HCT116 (cell line): Measurements from ENCODE around the gene HECW1. TPM values are rescaled to one million over a fixed set of nuclear protein-coding genes. Genes with fewer than 3 reads are reported as not detected.

ENCODE experiments used
- ATAC-seq: fragments of 200-7000 bp; cut with Tn5 transposase; 2 replicates; pipeline ENCODE4 v1.9.1; 2020; ENCODE audit warnings: mild to moderate bottlenecking, moderate library complexity
- BruUV-seq: library from RNA; stranded (reverse); fragments of 400-500 nt; replicated peaks from 2 replicates; lab custom pipeline; 2021; lab: Mats Ljungman, UMichigan
- CTCF ChIA-PET: fragments of 300-600 bp; sonication (Branson Sonifier 250); formaldehyde crosslinking; loops from one replicate; lab custom pipeline; 2021; ENCODE audit warnings: antibody characterized with exemption; lab: Charles Lee
- POLR2A ChIA-PET: fragments of 300-600, 350-600 bp; sonication (Branson Sonifier 250); formaldehyde crosslinking; loops from one replicate; lab custom pipeline; 2021; ENCODE audit warnings: antibody characterized with exemption; lab: Charles Lee
- RAD21 ChIA-PET, 2 experiments: fragments of 300-600 bp; sonication (Branson Sonifier 250); formaldehyde crosslinking; loops; one replicate each; lab custom pipeline; 2023; ENCODE audit warnings: low total read pairs in 2 of 2; ENCODE audit not compliant: uncharacterized antibody in 2 of 2, unreplicated experiment in 2 of 2, low non-redundant PET in 1 of 2; lab: Charles Lee
- DNase-seq: peaks from one replicate; pipeline ENCODE4 v3.0.0-alpha.2; 2010; ENCODE audit warnings: low read depth, low spot score
- H2AFZ ChIP-seq: fragments of 200-600 bp; shearing (Covaris generic), sonication (generic); 2 replicates; pipeline ENCODE4 v1.6.1; 2017; ENCODE audit warnings: low read depth, mixed run types, mixed read lengths, antibody characterized with exemption, low read length; ENCODE audit not compliant: poor library complexity, severe bottlenecking
- H3K27ac ChIP-seq: 2 replicates; pipeline ENCODE4 v1.5.1; 2012; ENCODE audit warnings: low read depth, low read length
- H3K27me3 ChIP-seq: fragments of 200-600 bp; sonication (generic); 2 replicates; pipeline ENCODE4 v1.6.1; 2016; ENCODE audit warnings: mixed run types, low read length, mixed read lengths; ENCODE audit not compliant: insufficient read depth
- H3K36me3 ChIP-seq, 2 experiments: fragments of 200-500 bp in 1 of 2; fragments of 200-600 bp in 1 of 2; sonication (Bioruptor generic) in 1 of 2; sonication (generic) in 1 of 2; 2 replicates each; pipeline versions ENCODE4 v1.5.1 to v1.6.1; 2014 to 2016; ENCODE audit warnings: low read length in 2 of 2, inconsistent platforms in 1 of 2, mixed read lengths in 1 of 2, mixed run types in 1 of 2; ENCODE audit not compliant: insufficient read depth in 2 of 2, control insufficient read depth in 1 of 2
- H3K4me1 ChIP-seq, 2 experiments: fragments of 200-600 bp in 1 of 2; sonication (generic) in 1 of 2; 2 replicates each; pipeline versions ENCODE4 v1.5.1 to v1.6.1; 2012 to 2017; ENCODE audit warnings: low read length in 2 of 2, inconsistent platforms in 1 of 2, mild to moderate bottlenecking in 1 of 2, mixed read lengths in 1 of 2, mixed run types in 1 of 2, moderate library complexity in 1 of 2; ENCODE audit not compliant: insufficient read depth in 2 of 2, control insufficient read depth in 1 of 2
- H3K4me2 ChIP-seq: fragments of 200-600 bp; sonication (generic); 2 replicates; pipeline ENCODE4 v1.6.1; 2017; ENCODE audit warnings: mixed run types, low read length, mixed read lengths
- H3K4me3 ChIP-seq, 2 experiments: fragments of 200-600 bp in 1 of 2; sonication (generic) in 1 of 2; replicated peaks in 1 of 2; 2 replicates each; pipeline ENCODE4 v1.5.1; 2011 to 2016; ENCODE audit warnings: low read length in 2 of 2, control low read depth in 1 of 2, low read depth in 1 of 2, mild to moderate bottlenecking in 1 of 2, mixed read lengths in 1 of 2, mixed run types in 1 of 2
- H3K79me2 ChIP-seq: fragments of 200-600 bp; sonication (generic); 2 replicates; pipeline ENCODE4 v1.6.1; 2017; ENCODE audit warnings: mild to moderate bottlenecking, mixed run types, low read length, moderate library complexity, mixed read lengths; ENCODE audit not compliant: insufficient read depth
- H3K9ac ChIP-seq: fragments of 200-600 bp; sonication (generic); 2 replicates; pipeline ENCODE4 v1.6.1; 2016; ENCODE audit warnings: low read length, mixed read lengths
- H3K9me2 ChIP-seq: fragments of 200-600 bp; sonication (generic), shearing (Covaris generic); 2 replicates; pipeline ENCODE4 v1.6.1; 2017; ENCODE audit warnings: mixed run types, mild to moderate bottlenecking, moderate library complexity; ENCODE audit not compliant: insufficient read depth
- H3K9me3 ChIP-seq, 2 experiments: fragments of 200-500 bp in 1 of 2; fragments of 200-600 bp in 1 of 2; sonication (Bioruptor generic) in 1 of 2; sonication (generic) in 1 of 2; 2 replicates each; pipeline ENCODE4 v1.6.1; 2014 to 2017; ENCODE audit warnings: low read length in 2 of 2, mixed read lengths in 2 of 2, inconsistent platforms in 1 of 2, low read depth in 1 of 2, mild to moderate bottlenecking in 1 of 2, mixed run types in 1 of 2, moderate library complexity in 1 of 2; ENCODE audit not compliant: control insufficient read depth in 1 of 2, insufficient read depth in 1 of 2
- H4K20me1 ChIP-seq: fragments of 200-600 bp; sonication (generic), shearing (Covaris generic); 2 replicates; pipeline ENCODE4 v1.6.1; 2017; ENCODE audit warnings: mixed run types, mild to moderate bottlenecking, moderate library complexity; ENCODE audit not compliant: insufficient read depth
- ATF3 ChIP-seq: IDR thresholded peaks from 2 replicates; pipeline ENCODE4 v1.6.1; 2012
- CEBPB ChIP-seq: IDR thresholded peaks from 2 replicates; pipeline ENCODE4 v1.6.1; 2012; ENCODE audit warnings: low read depth
- ELF1 ChIP-seq: IDR thresholded peaks from 2 replicates; pipeline ENCODE4 v1.6.1; 2012; ENCODE audit warnings: low read depth, borderline replicate concordance
- FOSL1 ChIP-seq: IDR thresholded peaks from 2 replicates; pipeline ENCODE4 v1.6.1; 2012; ENCODE audit warnings: low read depth
- MAX ChIP-seq: IDR thresholded peaks from 2 replicates; pipeline ENCODE4 v1.6.1; 2012
- POLR2AphosphoS5 ChIP-seq: IDR thresholded peaks from 2 replicates; pipeline ENCODE4 v1.6.1; 2011; ENCODE audit warnings: mild to moderate bottlenecking, low read depth, low read length, moderate library complexity
- REST ChIP-seq: IDR thresholded peaks from 2 replicates; pipeline ENCODE4 v1.6.1; 2012; ENCODE audit warnings: low read depth
- SIN3A ChIP-seq: IDR thresholded peaks from 2 replicates; pipeline ENCODE4 v1.6.1; 2012; ENCODE audit warnings: low read depth
- SP1 ChIP-seq: IDR thresholded peaks from 2 replicates; pipeline ENCODE4 v1.6.1; 2012; ENCODE audit warnings: low read depth
- SRF ChIP-seq: IDR thresholded peaks from 2 replicates; pipeline ENCODE4 v1.6.1; 2012; ENCODE audit warnings: low read depth
- TCF7L2 ChIP-seq: IDR thresholded peaks from 2 replicates; pipeline ENCODE4 v1.7.0; 2011; ENCODE audit warnings: borderline replicate concordance, inconsistent platforms; ENCODE audit not compliant: insufficient read depth, insufficient read length; ENCODE audit errors: extremely low read depth
- ZBTB33 ChIP-seq: IDR thresholded peaks from 2 replicates; pipeline ENCODE4 v1.6.1; 2011; ENCODE audit warnings: mild to moderate bottlenecking, low read length, moderate library complexity; ENCODE audit not compliant: insufficient replicate concordance; ENCODE audit errors: extremely low read depth
- intact Hi-C: fragments of 100-400 bp; cut with micrococcal nuclease; formaldehyde crosslinking; loops from 2 replicates; pipeline ENCODE4 v1.10.0; 2022
- total RNA-seq: library from RNA; stranded (reverse); gene quantifications from one replicate; pipeline ENCODE4 v1.2.1, GENCODE V29; 2021; ENCODE audit not compliant: unreplicated experiment

The HECW1 gene
- total RNA-seq, 1 experiment from 2014 or later, result 5.6 TPM

- RAD21 ChIA-PET, result no interaction called here
- CTCF ChIA-PET, result interaction anchor here (0.6 to 1.0 kb wide), 2 partner anchors 9 to 10 kb away, joined by 3 read pairs; partner anchors contain the start of gene STK17A
- BruUV-seq, result no TSS peak
- H3K4me2 ChIP-seq, result no peak overlapping the region
- 0 out of 4 replicates have a peak, but pooled peaks cover 0 to 3% of the 10 kb centered on the region in 2 experiments for H3K36me3 ChIP-seq
- H3K4me3 ChIP-seq, result no peak overlapping the region
- no peak for ATAC-seq
- TF ChIP-seq MAX (no peak), SP1 (no peak), CEBPB (no peak), FOSL1 (no peak), ELF1 (no peak)
- TF ChIP-seq, all 23 proteins: peak for 0
- no peak overlapping the region for H3K9ac ChIP-seq
- no peaks in the 10 kb centered on the region for H3K9me2 ChIP-seq
- H3K27me3 ChIP-seq, result no peaks in the 10 kb centered on the region
- peaks cover 80% of the 10 kb centered on the region for H3K79me2 ChIP-seq
- H3K9me3 ChIP-seq, result no peaks in the 10 kb centered on the region
- no peak for DNase-seq
- peaks cover 5% of the 10 kb centered on the region; the same call in 1 of the 2 replicates for H4K20me1 ChIP-seq
- H2AFZ ChIP-seq, result no peak overlapping the region
- no peak overlapping the region for H3K27ac ChIP-seq
- intact Hi-C loops, result no loop called here
- H3K4me1 ChIP-seq, result peaks cover 16 to 37% of the 10 kb centered on the region in 2 experiments
- POLR2A ChIA-PET, result interaction anchor here (0.9 kb wide), 1 partner anchor 10 kb away, joined by 3 read pairs; the partner anchor contains the start of gene STK17A
Measured at GRCh38 chr7:43592326-43592725, 479.9 kb downstream of the HECW1 start.

- intact Hi-C loops, result no loop called here
- Histone ChIP-seq H3K9ac (no peak overlapping the region), H3K4me3 (no peak overlapping the region), H3K4me1 (peaks cover 16 to 37% of the 10 kb centered on the region in 2 experiments), H3K4me2 (no peak overlapping the region), H4K20me1 (peaks cover 5% of the 10 kb centered on the region; the same call in 1 of the 2 replicates), H3K36me3 (0 out of 4 replicates have a peak, but pooled peaks cover 0 to 3% of the 10 kb centered on the region in 2 experiments), H3K79me2 (peaks cover 74% of the 10 kb centered on the region), H3K27ac (no peak overlapping the region), H2AFZ (no peak overlapping the region), H3K9me2 (no peaks in the 10 kb centered on the region), H3K27me3 (no peaks in the 10 kb centered on the region), H3K9me3 (no peaks in the 10 kb centered on the region)
- TF ChIP-seq SRF (no peak), FOSL1 (no peak), TCF7L2 (no peak), ZBTB33 (no peak), CEBPB (no peak), REST (no peak), ATF3 (no peak), ELF1 (no peak), SIN3A (no peak), POLR2AphosphoS5 (no peak), MAX (no peak)
- no peak for DNase-seq
- CTCF ChIA-PET, result interaction anchor here (1.0 kb wide), 1 partner anchor 11 kb away, joined by 3 read pairs; no protein-coding TSS in a partner anchor
- BruUV-seq, result no TSS peak
- POLR2A ChIA-PET, result interaction anchor here (0.9 kb wide), 1 partner anchor 10 kb away, joined by 3 read pairs; the partner anchor contains the start of gene STK17A
- RAD21 ChIA-PET, result no interaction called here
- ATAC-seq, result no peak
Measured at GRCh38 chr7:43593010-43593409, 480.6 kb downstream of the HECW1 start.
